ENCODE results near the gene TYR. TPM values are rescaled to one million over a fixed set of nuclear protein-coding genes. Genes with fewer than 3 reads are reported as not detected.
"Not testable (repeated sequence)": the region's sequence is repeated elsewhere in the genome, so short reads cannot be mapped to it uniquely, and the experiment has no call there.

Gene TYR
- total RNA-seq, 1 donor from 2014 or later: not detected

DNA sequence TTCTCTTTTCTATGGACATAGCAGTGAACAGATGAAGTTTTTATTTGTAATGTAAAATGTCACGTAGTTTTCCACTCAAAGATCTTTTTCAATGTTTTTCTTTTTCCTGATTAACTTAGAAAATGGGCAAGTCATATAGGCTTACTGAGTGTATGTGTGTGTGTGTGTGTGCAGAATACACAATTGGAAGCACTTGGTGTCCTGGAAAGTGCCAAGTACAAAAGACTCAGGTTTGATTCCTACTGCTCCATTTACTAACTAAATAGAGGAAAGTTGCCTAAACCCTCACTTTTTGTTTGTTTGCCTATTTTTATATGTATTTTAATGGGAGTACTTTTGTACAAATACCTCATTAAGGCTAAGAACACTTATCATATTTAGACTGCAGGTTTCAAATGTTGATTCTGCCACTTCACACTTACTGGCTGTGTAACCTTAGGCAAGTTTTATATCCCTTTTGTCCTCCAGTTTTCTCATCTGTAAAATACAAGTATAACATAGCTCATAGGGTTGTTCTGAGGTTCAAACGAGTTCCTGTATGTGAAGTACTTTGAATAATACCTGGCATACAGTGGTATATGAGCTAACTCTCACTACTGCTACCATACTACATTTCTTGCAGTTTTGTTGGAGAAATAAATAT, 90.1 kb downstream of the TYR start:
- TF ChIP-seq, protein P1, sequence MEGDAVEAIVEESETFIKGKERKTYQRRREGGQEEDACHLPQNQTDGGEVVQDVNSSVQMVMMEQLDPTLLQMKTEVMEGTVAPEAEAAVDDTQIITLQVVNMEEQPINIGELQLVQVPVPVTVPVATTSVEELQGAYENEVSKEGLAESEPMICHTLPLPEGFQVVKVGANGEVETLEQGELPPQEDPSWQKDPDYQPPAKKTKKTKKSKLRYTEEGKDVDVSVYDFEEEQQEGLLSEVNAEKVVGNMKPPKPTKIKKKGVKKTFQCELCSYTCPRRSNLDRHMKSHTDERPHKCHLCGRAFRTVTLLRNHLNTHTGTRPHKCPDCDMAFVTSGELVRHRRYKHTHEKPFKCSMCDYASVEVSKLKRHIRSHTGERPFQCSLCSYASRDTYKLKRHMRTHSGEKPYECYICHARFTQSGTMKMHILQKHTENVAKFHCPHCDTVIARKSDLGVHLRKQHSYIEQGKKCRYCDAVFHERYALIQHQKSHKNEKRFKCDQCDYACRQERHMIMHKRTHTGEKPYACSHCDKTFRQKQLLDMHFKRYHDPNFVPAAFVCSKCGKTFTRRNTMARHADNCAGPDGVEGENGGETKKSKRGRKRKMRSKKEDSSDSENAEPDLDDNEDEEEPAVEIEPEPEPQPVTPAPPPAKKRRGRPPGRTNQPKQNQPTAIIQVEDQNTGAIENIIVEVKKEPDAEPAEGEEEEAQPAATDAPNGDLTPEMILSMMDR (IDR thresholded peaks at IDR 0.05; ENCODE audit: borderline replicate concordance): no peak
- no peak overlapping the region for H3K27ac ChIP-seq (replicated peaks)
- no peaks in the 10 kb centered on the region for H3K27me3 ChIP-seq (ENCODE audit: low read depth)
- no peak overlapping the region for H3K4me3 ChIP-seq
- peaks cover 11% of the 10 kb centered on the region for H3K9me3 ChIP-seq (replicated peaks)
- intact Hi-C loops (cut with micrococcal nuclease): no loop called here
- no peaks in the 10 kb centered on the region for H3K36me3 ChIP-seq
- no peak for DNase-seq
- no peaks in the 10 kb centered on the region for H3K4me1 ChIP-seq

DNA sequence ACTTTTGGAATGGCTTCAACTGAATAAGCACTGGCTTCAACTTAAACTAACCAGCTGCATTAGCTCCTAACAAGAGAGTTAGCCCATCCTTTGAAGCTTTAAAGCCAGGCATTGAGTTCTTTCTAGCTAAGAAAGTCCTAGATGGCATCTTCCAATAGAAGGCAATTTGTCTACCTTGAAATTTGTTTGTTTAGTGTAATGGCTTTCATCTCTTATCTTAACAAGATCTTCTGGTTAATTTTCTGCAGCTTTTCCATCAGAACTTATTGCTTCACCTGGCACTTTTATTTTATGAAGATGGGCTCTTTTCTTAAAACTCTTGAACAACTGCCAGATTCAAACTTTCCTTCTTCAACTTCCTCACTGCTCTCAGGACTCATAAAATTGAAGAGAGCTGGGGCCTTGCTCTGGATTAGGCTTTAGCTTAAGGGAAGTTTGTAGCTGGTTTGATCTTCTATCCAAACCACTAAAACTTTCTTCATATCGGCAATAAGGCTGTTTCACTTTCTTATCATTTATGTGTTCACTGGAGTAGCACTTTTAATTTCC, 94.9 kb downstream of the TYR start:
- H3K27me3 ChIP-seq (ENCODE audit: low read depth): not testable (repeated sequence)

DNA sequence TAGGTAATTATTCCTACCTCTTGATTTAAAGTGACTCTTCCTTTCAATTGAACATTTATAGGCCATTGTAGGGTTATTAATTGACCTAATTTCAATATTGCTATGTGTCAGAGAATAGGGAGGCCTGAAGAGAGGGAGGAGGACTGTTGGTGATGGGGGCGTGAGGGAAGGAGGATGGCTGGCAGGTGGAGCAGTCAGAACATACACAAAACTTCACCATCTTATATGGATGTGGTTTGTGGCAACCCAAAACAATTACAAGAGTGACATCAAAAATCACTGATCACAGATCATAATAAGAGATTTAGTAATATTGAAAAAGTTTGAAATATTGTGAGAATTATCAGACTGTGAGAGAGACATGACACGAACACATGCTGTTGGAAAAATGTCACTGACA, 95.5 kb downstream of the TYR start:
- H3K36me3 ChIP-seq; H3K27ac ChIP-seq (replicated peaks); H3K4me1 ChIP-seq; H3K27me3 ChIP-seq (ENCODE audit: low read depth); DNase-seq; intact Hi-C loops (cut with micrococcal nuclease); H3K4me3 ChIP-seq: not testable (repeated sequence)
- H3K9me3 ChIP-seq (replicated peaks): peaks cover 11% of the 10 kb centered on the region

More for the DNA sequence above, 94.9 kb downstream of the TYR start:
- intact Hi-C loops (cut with micrococcal nuclease); H3K27ac ChIP-seq (replicated peaks); H3K4me1 ChIP-seq; H3K4me3 ChIP-seq; H3K36me3 ChIP-seq; DNase-seq: not testable (repeated sequence)
- peaks cover 11% of the 10 kb centered on the region for H3K9me3 ChIP-seq (replicated peaks)

DNA sequence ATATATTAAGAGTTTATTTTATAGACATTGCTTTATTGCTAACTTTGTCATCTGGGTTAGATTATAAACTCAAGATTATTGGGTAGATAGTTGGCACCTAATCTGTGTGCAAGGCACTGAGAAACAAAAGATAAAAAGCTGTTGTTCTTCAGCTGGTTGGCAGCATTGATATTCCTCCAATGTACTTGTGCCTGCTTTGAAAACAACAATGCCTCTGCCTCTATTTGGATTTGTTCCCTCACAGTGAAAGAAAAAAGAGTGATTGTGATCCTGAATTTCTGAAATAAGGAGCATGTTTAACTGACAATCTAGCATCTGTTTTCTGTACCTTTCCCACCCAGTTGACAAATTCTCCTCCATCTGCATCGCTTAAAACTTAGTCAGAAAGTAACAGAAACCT, 98.3 kb downstream of the TYR start:
- no peaks in the 10 kb centered on the region for H3K4me1 ChIP-seq
- no peak overlapping the region for H3K4me3 ChIP-seq
- H3K36me3 ChIP-seq: no peaks in the 10 kb centered on the region
- no peaks in the 10 kb centered on the region for H3K27me3 ChIP-seq (ENCODE audit: low read depth)
- no peak for DNase-seq
- TF ChIP-seq, protein P1 (IDR thresholded peaks at IDR 0.05; ENCODE audit: borderline replicate concordance): no peak
- intact Hi-C loops (cut with micrococcal nuclease): no loop called here
- peaks cover 11% of the 10 kb centered on the region for H3K9me3 ChIP-seq (replicated peaks)
- H3K27ac ChIP-seq (replicated peaks): no peak overlapping the region

DNA sequence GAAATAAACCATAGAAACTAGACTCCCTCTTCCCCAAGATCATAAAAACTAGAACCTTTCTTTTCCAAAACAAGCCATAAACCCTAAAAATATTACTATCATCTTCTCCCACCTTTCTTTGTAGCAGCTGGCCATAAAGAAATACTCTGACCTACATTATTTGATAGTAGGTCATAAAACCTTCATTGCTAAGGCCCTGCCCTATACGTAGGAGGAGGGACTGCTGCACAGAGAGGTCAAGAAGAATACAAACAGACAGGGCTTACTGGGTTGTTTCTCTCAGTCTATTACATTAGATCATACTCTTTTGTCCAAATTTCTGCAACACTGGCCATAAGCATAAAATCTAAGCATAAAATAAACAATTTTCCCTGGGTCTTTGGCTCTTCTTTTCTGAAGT, 101.5 kb downstream of the TYR start:
- H3K9me3 ChIP-seq (replicated peaks): no peaks in the 10 kb centered on the region
- H3K27ac ChIP-seq (replicated peaks): no peak overlapping the region
- DNase-seq: no peak
- no peak overlapping the region for H3K4me3 ChIP-seq
- no peaks in the 10 kb centered on the region for H3K27me3 ChIP-seq (ENCODE audit: low read depth)
- intact Hi-C loops (cut with micrococcal nuclease): no loop called here
- TF ChIP-seq, protein P1 (IDR thresholded peaks at IDR 0.05; ENCODE audit: borderline replicate concordance): no peak
- H3K36me3 ChIP-seq: no peaks in the 10 kb centered on the region
- no peaks in the 10 kb centered on the region for H3K4me1 ChIP-seq

DNA sequence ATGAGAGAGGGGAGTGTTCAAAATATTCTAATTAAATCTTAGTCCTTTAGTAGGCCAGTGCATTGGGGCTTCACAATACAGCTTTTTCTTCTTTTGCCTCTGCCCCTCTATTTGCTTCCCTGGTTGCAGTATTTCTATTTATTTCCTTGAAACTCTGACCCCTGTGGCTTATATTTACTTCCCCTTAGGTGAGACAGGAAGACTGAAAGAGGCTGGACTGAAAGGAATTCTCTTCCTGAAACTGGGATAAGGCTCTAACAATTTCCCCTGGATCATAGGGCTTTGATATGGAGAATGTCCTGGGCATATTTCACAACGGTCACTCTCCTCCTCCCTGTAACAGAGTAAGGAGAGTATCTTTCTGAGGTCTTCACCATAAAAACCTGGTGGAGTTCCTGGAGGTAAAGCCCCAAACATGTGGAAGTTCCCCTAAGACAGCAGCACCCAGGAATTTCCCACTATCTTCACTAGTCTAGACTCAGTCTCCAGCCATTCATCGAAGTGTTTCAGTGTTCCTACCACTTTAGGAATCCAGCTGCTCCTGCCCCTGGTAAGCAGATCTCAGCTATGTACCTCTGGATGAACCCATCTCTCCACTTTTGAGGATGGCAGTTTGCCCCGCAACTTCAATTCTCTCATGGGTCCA, 103.5 kb downstream of the TYR start:
- not testable (repeated sequence) for H3K36me3 ChIP-seq; H3K9me3 ChIP-seq (replicated peaks)

DNA sequence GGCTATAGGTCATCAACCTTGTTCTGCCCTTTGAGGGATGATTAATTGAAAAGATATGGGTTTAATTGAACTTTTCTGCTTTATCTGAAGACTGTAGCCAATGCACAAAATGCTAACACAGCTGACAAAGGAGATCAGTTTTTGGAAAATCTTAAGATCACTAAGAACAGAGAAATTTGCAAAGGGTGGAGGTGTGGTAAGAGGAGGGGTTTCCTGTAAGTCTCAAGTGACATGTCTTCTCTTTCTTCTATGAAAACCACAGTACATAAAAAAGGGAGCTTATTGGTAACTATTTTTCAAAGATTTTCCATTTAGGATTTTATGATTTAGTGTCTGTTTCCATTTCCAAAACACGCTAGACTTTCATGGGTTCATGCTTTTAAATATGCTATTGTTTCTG, 108.9 kb downstream of the TYR start:
- H3K4me1 ChIP-seq; H3K27me3 ChIP-seq (ENCODE audit: low read depth); H3K36me3 ChIP-seq; H3K9me3 ChIP-seq (replicated peaks); DNase-seq; H3K4me3 ChIP-seq; intact Hi-C loops (cut with micrococcal nuclease); H3K27ac ChIP-seq (replicated peaks): not testable (repeated sequence)

More for the DNA sequence above, 103.5 kb downstream of the TYR start:
- H3K27ac ChIP-seq (replicated peaks); intact Hi-C loops (cut with micrococcal nuclease); H3K27me3 ChIP-seq (ENCODE audit: low read depth); H3K4me3 ChIP-seq; H3K4me1 ChIP-seq; DNase-seq: not testable (repeated sequence)

DNA sequence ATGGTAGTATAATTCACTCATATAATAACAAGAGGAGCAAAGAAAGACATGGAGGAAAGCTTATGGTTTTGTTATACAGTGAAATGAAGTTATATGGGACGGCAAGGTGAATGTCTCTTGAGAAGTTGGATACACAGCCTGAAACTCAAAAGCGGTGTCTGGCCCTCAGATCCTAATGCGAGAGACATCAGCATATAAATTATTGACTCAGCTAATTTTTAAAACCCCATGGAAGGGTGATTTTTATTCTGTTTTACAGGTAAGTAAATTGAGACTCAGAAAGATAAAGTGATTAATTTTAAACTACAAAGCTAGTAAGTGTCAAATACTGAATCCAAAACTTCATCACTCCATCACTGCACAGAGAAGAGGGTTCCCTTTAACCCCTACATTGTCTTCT, 110.3 kb downstream of the TYR start:
- H3K27ac ChIP-seq (replicated peaks); intact Hi-C loops (cut with micrococcal nuclease); H3K9me3 ChIP-seq (replicated peaks); DNase-seq; H3K4me1 ChIP-seq; H3K4me3 ChIP-seq; H3K27me3 ChIP-seq (ENCODE audit: low read depth); H3K36me3 ChIP-seq: not testable (repeated sequence)

All from left ventricle myocardium inferior (tissue), 1 donor.